Muscle of leg (tissue), 11 donors: ENCODE measurements around the gene B3GNT5. TPM values are rescaled to one million over a fixed set of nuclear protein-coding genes. Genes with fewer than 3 reads are reported as not detected.

Experiments
- DNase-seq: peaks from one replicate; pipeline ENCODE4 v3.0.0; 2013
- H3K27ac ChIP-seq: one replicate; pipeline ENCODE4 v1.5.1; 2013; ENCODE audit warnings: mild to moderate bottlenecking, low read length, control low read depth
- H3K27me3 ChIP-seq: one replicate; pipeline ENCODE4 v1.6.1; 2013; ENCODE audit warnings: low read length; ENCODE audit not compliant: control insufficient read depth, insufficient read depth
- H3K36me3 ChIP-seq: one replicate; pipeline ENCODE4 v1.6.1; 2013; ENCODE audit warnings: low read length; ENCODE audit not compliant: control insufficient read depth, insufficient read depth
- H3K4me1 ChIP-seq: one replicate; pipeline ENCODE4 v1.6.1; 2013; ENCODE audit warnings: low read length; ENCODE audit not compliant: control insufficient read depth, insufficient read depth
- H3K4me3 ChIP-seq: one replicate; pipeline ENCODE4 v1.5.1; 2013; ENCODE audit warnings: low read length, control low read depth
- H3K9me3 ChIP-seq: replicated peaks from 2 replicates; pipeline ENCODE4 v1.6.1; 2013; ENCODE audit warnings: low read depth, low read length; ENCODE audit not compliant: control insufficient read depth
- WGBS: methylation state at CpG from one replicate; pipeline ENCODE4 v1.1.5; 2013; ENCODE audit warnings: missing lambda C conversion rate; ENCODE audit not compliant: insufficient coverage; 5-methylcytosine and 5-hydroxymethylcytosine counted together
- polyA plus RNA-seq, 8 donors: library from polyadenylated mRNA; unstranded; fragments of 120-200 nt; gene quantifications; one replicate each; pipeline versions ENCODE4 v1.2.1 to v1.2.3, GENCODE V29; 2013; ENCODE audit warnings: inconsistent platforms in 1 of 8, low replicate concordance in 1 of 8; ENCODE audit not compliant: insufficient read length in 8 of 8, insufficient read depth in 1 of 8
- total RNA-seq: library from RNA; stranded (reverse); fragments of 120-200 nt; gene quantifications from one replicate; pipeline ENCODE4 v1.2.4, GENCODE V29; 2013

The B3GNT5 gene
- total and polyA plus RNA-seq, 9 donors: 5.3 to 17.2 (median 9.5) TPM

DNA sequence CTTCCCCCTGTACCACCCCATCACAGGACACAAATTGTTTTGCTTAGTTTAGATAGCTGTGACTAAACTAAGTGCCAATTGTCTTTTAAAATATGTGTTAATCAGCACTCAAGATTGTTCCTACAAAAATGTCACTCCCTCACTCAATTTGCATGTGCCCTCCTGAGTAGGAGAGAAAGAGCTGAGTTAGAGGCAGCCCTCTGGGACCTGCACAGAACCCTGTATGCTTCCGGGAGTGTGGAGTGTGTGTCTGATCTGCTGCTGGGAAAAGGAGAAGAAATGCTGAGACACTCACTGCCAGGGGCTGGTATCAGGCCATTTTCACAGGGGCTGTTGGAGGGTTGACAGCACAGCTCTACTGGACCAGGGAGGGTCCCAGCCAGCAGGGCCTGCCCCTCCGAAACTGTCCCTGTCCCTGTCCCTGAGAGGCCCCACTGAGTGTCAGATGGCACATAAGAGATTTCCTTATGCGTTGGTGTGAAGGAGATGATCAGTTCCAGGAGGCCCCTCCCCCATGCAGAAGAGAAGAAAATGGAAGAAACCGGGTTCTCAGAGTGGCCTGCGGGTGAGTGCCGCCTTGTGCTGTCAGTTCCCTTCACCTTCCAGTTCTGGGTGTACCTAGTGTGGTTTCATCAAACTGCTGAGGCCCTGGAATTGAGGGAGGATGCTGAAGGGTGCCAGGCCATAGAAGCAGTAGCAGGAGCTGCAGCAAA lies 3.9 kb upstream of the B3GNT5 start:
- peaks cover 2% of the 10 kb centered on the region for H3K27me3 ChIP-seq
- H3K27ac ChIP-seq: no peak overlapping the region
- peaks cover 2% of the 10 kb centered on the region for H3K4me1 ChIP-seq
- peak; percentile 21 for DNase-seq
- no peaks in the 10 kb centered on the region for H3K36me3 ChIP-seq
- no peak overlapping the region for H3K4me3 ChIP-seq
- H3K9me3 ChIP-seq: no peaks in the 10 kb centered on the region
- WGBS: no CpG with 5 or more reads among the region's 6 CpGs

- whole genome bisulfite sequencing: no CpG with 5 or more reads among the region's 5 CpGs
- peaks cover 5% of the 10 kb centered on the region for H3K4me1 ChIP-seq
- DNase-seq: peak; percentile 9
- H3K27me3 ChIP-seq: peaks cover 2% of the 10 kb centered on the region
- H3K9me3 ChIP-seq: no peaks in the 10 kb centered on the region
- H3K4me3 ChIP-seq: no peak overlapping the region
- H3K27ac ChIP-seq: no peak overlapping the region
- no peaks in the 10 kb centered on the region for H3K36me3 ChIP-seq
These were observed 803 bp upstream of the B3GNT5 start for GRCh38 chr3:183252118-183252782.

- WGBS: under 1% methylated on average over 102 of the region's 111 CpGs
- H3K9me3 ChIP-seq: no peaks in the 10 kb centered on the region
- DNase-seq: peak; percentile 78
These were observed 754 bp downstream of the B3GNT5 start for GRCh38 chr3:183253528-183254486.

DNA sequence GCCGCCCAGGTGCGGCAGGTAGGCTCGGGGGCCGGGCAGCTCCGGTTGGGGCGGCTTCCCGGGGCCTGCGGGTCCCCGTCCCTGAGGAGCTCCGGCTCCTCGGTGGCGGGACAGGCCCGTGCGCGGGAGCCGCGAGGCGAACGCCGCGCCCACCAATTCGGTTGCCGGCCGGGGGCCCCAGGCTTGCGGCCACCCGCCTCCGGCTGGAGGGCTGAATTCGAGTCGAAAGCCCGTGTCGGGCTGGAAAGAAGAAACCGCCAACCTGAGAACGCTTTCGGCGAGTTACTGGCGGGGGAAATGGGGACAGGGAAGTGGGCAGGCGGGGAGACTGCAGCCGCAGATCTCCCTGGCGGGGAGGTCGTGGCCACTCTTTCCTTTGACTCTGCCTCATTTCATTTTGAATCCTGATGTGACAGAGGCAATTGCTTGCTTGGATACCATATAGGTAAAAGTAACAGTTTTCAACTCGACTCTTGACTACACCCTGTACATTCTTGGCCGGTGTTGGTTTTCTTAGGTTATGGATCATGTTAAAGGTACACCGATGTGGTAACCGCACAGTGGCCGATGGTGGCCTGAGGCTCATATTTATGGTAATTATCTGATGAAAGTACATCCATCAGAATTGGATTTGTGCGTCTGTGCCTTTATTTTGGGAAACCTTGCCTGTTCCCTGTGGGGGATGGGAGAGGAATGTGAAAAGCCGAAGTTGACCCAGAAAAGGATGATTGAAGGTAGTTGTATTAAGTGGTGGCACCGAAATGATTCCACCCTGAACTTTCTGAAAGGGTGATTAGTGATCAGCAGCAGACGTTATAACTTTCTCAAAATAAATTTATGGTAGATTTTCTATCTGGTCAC lies 1.7 kb downstream of the B3GNT5 start:
- WGBS: 9% methylated on average over 40 of the region's 49 CpGs
- H3K27me3 ChIP-seq: peaks cover 2% of the 10 kb centered on the region
- peak; percentile 11 for DNase-seq

More at GRCh38 chr3:183253528-183254486, 754 bp downstream of the B3GNT5 start:
- H3K36me3 ChIP-seq: no peaks in the 10 kb centered on the region
- H3K27me3 ChIP-seq: peaks cover 2% of the 10 kb centered on the region
- peaks cover 5% of the 10 kb centered on the region for H3K4me1 ChIP-seq
- peak overlapping the region; percentile 93 for H3K27ac ChIP-seq
- H3K4me3 ChIP-seq: peak overlapping the region; percentile 89

DNA sequence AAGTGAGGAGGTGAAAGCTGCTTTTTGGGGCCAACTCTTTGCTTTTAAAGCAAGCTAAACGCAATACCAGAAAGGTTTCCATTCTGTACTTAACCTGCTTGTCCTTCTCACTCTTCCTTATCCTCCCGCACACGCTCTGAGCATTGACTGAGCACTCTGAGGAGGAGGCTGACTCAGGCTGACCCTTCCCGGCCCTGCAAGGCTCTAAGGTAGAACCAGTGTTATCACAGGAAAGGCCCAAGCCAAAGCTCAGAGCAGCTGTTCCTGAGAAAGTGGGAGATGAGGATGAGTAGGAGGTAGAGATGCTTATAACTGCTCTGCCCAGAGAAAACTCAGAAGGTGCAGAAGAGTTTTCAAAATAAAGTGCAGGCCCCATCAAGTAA lies 2.3 kb downstream of the B3GNT5 start:
- no peaks in the 10 kb centered on the region for H3K9me3 ChIP-seq
- peak; percentile 9 for DNase-seq
- 84% methylated on average over 4 of the region's 4 CpGs for WGBS
- H3K4me3 ChIP-seq: peak overlapping the region; percentile 89
- H3K27ac ChIP-seq: no peak overlapping the region
- peaks cover 5% of the 10 kb centered on the region for H3K4me1 ChIP-seq
- H3K36me3 ChIP-seq: no peaks in the 10 kb centered on the region
- peaks cover 2% of the 10 kb centered on the region for H3K27me3 ChIP-seq

More for the DNA sequence above, 1.7 kb downstream of the B3GNT5 start:
- peak overlapping the region; percentile 74 for H3K27ac ChIP-seq
- H3K4me3 ChIP-seq: peak overlapping the region; percentile 89
- no peaks in the 10 kb centered on the region for H3K9me3 ChIP-seq
- H3K36me3 ChIP-seq: no peaks in the 10 kb centered on the region
- H3K4me1 ChIP-seq: peaks cover 5% of the 10 kb centered on the region

- H3K27ac ChIP-seq: no peak overlapping the region
- peaks cover 2% of the 10 kb centered on the region for H3K4me1 ChIP-seq
- no peak overlapping the region for H3K4me3 ChIP-seq
- H3K9me3 ChIP-seq: no peaks in the 10 kb centered on the region
- WGBS: 75% methylated on average over 1 of the region's 3 CpGs
- H3K27me3 ChIP-seq: no peaks in the 10 kb centered on the region
- no peaks in the 10 kb centered on the region for H3K36me3 ChIP-seq
- DNase-seq: no peak
These were observed 6.0 kb downstream of the B3GNT5 start for GRCh38 chr3:183259087-183259486.

DNA sequence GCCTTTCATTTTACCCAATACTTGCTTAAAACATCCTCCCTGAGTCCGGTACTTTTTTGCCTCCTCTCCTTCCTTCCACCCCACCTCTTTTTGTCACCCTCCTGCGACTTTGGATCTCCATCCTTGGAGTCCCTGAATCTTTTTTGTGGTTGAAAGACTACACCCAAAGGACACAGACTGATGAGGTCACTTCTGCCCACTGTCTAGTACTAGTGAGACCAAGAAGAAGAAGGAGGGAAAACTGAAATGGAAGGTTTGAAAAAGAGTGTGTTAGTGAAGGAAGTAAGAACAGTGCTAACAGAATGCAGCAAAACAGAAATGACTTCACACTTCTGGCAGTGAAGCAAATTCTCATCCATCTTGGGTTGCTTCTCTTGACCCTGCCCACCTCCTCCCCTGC lies 6.6 kb downstream of the B3GNT5 start:
- H3K9me3 ChIP-seq: no peaks in the 10 kb centered on the region
- H3K4me1 ChIP-seq: peaks cover 2% of the 10 kb centered on the region
- H3K4me3 ChIP-seq: no peak overlapping the region
- peak overlapping the region; percentile 3 for H3K27ac ChIP-seq
- no peak for DNase-seq
- H3K36me3 ChIP-seq: no peaks in the 10 kb centered on the region
- H3K27me3 ChIP-seq: no peaks in the 10 kb centered on the region
- no CpG with 5 or more reads among the region's 2 CpGs for WGBS

DNA sequence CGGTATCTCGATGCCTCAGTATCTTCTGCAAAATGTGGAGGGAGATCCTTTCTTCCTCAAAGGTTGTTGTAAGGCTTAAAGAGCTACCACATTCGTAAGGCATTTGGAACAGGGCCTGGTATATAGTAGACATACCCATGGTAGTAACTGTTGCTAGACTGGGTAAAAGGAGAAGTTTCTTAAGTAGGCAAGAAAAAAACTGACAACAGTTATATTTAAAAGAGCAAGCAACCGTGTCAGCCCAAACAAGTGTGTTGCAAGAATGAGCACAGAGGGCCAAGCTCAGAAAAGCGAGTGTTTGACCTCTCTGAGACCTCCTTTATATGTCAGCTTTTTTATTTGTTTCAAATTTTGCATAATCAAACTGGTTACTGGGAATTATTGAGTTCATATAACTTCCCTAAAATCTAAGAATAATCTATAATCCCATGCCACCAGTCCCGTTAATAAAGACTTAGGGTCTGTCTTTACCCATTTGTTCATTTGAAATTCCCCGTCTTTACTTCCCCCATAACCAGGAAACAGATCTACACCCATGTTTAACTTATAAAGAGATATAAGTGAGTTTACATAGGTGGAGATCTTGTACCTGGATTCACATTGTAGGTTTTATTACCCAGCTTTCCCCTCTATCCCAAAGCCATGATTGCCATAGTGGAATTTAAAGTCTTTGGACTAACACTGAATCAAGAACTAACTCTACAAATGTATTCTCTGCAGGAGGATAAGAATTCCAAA lies 7.3 kb downstream of the B3GNT5 start:
- 70% methylated on average over 2 of the region's 7 CpGs for WGBS
- Histone ChIP-seq H3K36me3 (no peaks in the 10 kb centered on the region), H3K4me3 (no peak overlapping the region), H3K9me3 (no peaks in the 10 kb centered on the region), H3K4me1 (peaks cover 4% of the 10 kb centered on the region), H3K27ac (peak overlapping the region; percentile 22), H3K27me3 (no peaks in the 10 kb centered on the region)
- peak; percentile 63 for DNase-seq

DNA sequence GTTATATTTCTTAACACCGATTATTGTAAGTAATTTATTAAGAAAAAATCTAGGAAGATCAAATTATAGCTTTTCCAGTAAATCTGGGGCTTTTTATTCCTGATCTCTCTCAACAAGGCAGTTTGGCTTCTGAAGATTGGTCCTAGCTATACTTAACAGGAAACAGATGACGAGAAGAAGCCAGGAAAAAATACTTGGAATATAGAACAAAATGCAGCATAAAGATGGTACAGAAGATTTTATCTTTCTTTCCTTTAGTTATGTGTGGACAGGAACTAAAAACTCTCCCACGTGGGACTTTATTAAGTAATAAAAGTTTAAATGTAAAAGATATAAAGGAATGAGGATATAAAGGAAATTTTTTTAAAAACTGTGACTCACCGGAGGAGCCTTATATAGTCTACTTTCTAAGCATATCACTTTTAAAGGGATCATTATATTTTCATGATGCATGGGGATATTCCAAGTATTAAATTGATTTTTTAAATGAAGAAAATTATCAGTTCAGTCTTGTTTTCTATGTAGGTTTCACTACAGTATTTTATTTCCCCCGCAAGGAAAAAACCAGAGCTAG lies 8.2 kb downstream of the B3GNT5 start:
- DNase-seq: peak; percentile 67
- Histone ChIP-seq H3K4me1 (peaks cover 10% of the 10 kb centered on the region), H3K27ac (no peak overlapping the region), H3K4me3 (no peak overlapping the region), H3K9me3 (no peaks in the 10 kb centered on the region), H3K36me3 (no peaks in the 10 kb centered on the region), H3K27me3 (no peaks in the 10 kb centered on the region)
- WGBS: no CpG with 5 or more reads among the region's 5 CpGs
